Measurements from ENCODE around the gene TMEM234.

- no peak for TF ChIP-seq EZH2 (optimal IDR thresholded peaks at IDR 0.05; ENCODE audit: low read depth, low read length)
- TF ChIP-seq CTCF (IDR thresholded peaks at IDR 0.05; ENCODE audit: low read length): no peak
- TF ChIP-seq EZH2phosphoT487 (IDR thresholded peaks at IDR 0.05; ENCODE audit: low read length): no peak
Observed at GRCh38 chr1:32179193-32179442, 43.0 kb downstream of the TMEM234 start.
